NT2/D1 (cell line): ENCODE measurements around the gene BMERB1.
"Not testable (repeated sequence)": the region's sequence is repeated elsewhere in the genome, so short reads cannot be mapped to it uniquely, and the experiment has no call there.

Experiments used
- SUZ12 ChIP-seq: IDR thresholded peaks from 2 replicates; pipeline ENCODE4 v1.6.1; 2011; ENCODE audit not compliant: insufficient read length, insufficient read depth; ENCODE audit errors: extremely low read depth
- YY1 ChIP-seq: IDR thresholded peaks from 2 replicates; pipeline ENCODE4 v1.6.1; 2011; ENCODE audit not compliant: insufficient read length, insufficient read depth
- ZNF274 ChIP-seq: IDR thresholded peaks from 2 replicates; pipeline ENCODE4 v1.6.1; 2011; ENCODE audit warnings: mild to moderate bottlenecking, low read depth, low read length

DNA sequence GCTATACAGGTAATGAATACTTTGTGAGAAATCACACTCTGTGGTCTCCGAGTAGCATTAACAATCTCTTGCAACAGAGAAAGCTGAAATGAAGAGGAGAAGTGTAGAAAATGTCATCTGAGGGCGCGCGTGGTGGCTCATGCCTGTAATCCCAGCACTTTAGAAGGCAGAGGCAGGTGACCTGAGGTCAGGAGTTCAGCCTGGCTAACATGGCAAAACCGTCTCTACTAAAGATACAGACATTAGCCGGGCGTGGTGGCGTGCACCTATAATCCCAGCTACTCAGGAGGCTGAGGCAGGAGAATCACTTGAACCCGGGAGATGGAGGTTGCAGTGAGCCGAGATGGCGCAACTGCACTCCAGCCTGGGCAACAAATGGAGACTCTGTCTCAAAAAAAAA is 20.5 kb downstream of the BMERB1 start:
- not testable (repeated sequence) for TF ChIP-seq ZNF274, SUZ12, YY1
